GM21717 (cell line): ENCODE results near the gene A2ML1.
"Not testable (repeated sequence)": the region's sequence is repeated elsewhere in the genome, so short reads cannot be mapped to it uniquely, and the experiment has no call there.

Source experiments
- ATAC-seq: cut with Tn5 transposase; IDR thresholded peaks from one replicate; pipeline ENCODE4 v1.9.1; 2021; ENCODE audit warnings: mild to moderate bottlenecking, moderate library complexity; ENCODE audit not compliant: unreplicated experiment

The A2ML1 gene

GRCh38 chr12:8847435-8847834 is 25.0 kb downstream of the A2ML1 start:
- no peak for ATAC-seq

- ATAC-seq: no peak
Measured at GRCh38 chr12:8849876-8850275, 27.5 kb downstream of the A2ML1 start.

- ATAC-seq: no peak
Measured at GRCh38 chr12:8852119-8852518, 29.7 kb downstream of the A2ML1 start.

- no peak for ATAC-seq
Measured at GRCh38 chr12:8855891-8856290, 33.5 kb downstream of the A2ML1 start.

- not testable (repeated sequence) for ATAC-seq
Measured at GRCh38 chr12:8859448-8859847, 37.0 kb downstream of the A2ML1 start.

GRCh38 chr12:8860165-8860961 is 37.9 kb downstream of the A2ML1 start:
- ATAC-seq: no peak

GRCh38 chr12:8866429-8866828 is 44.0 kb downstream of the A2ML1 start:
- no peak for ATAC-seq

GRCh38 chr12:8867009-8867408 is 44.6 kb downstream of the A2ML1 start:
- no peak for ATAC-seq

GRCh38 chr12:8867786-8868185 is 45.4 kb downstream of the A2ML1 start:
- ATAC-seq: no peak

- no peak for ATAC-seq
Measured at GRCh38 chr12:8870586-8870985, 48.2 kb downstream of the A2ML1 start.

- no peak for ATAC-seq
Measured at GRCh38 chr12:8871068-8871467, 48.6 kb downstream of the A2ML1 start.

GRCh38 chr12:8876887-8877286 is 54.5 kb downstream of the A2ML1 start:
- no peak for ATAC-seq

GRCh38 chr12:8886502-8887284 is 64.3 kb downstream of the A2ML1 start:
- ATAC-seq: no peak

- ATAC-seq: no peak
Measured at GRCh38 chr12:8887285-8887715, 64.9 kb downstream of the A2ML1 start.

GRCh38 chr12:8890313-8891085 is 68.1 kb downstream of the A2ML1 start:
- ATAC-seq: no peak

GRCh38 chr12:8891976-8892375 is 69.6 kb downstream of the A2ML1 start:
- no peak for ATAC-seq

- ATAC-seq: no peak
Measured at GRCh38 chr12:8894378-8894777, 72.0 kb downstream of the A2ML1 start.

GRCh38 chr12:8894986-8895385 is 72.6 kb downstream of the A2ML1 start:
- no peak for ATAC-seq

- ATAC-seq: no peak
Measured at GRCh38 chr12:8897081-8897480, 74.7 kb downstream of the A2ML1 start.

- no peak for ATAC-seq
Measured at GRCh38 chr12:8899830-8900229, 77.4 kb downstream of the A2ML1 start.

- ATAC-seq: not testable (repeated sequence)
Measured at GRCh38 chr12:8902703-8903102, 80.3 kb downstream of the A2ML1 start.
